NCI-H345 (cell line): ENCODE results near the gene CNTRL.
A peak's percentile ranks its signal among the peaks of the same experiment; 100 is the strongest.

Source experiments
- DNase-seq: peaks from one replicate; lab custom pipeline; 2025; lab: John Stamatoyannopoulos, UW

Gene CNTRL

DNA sequence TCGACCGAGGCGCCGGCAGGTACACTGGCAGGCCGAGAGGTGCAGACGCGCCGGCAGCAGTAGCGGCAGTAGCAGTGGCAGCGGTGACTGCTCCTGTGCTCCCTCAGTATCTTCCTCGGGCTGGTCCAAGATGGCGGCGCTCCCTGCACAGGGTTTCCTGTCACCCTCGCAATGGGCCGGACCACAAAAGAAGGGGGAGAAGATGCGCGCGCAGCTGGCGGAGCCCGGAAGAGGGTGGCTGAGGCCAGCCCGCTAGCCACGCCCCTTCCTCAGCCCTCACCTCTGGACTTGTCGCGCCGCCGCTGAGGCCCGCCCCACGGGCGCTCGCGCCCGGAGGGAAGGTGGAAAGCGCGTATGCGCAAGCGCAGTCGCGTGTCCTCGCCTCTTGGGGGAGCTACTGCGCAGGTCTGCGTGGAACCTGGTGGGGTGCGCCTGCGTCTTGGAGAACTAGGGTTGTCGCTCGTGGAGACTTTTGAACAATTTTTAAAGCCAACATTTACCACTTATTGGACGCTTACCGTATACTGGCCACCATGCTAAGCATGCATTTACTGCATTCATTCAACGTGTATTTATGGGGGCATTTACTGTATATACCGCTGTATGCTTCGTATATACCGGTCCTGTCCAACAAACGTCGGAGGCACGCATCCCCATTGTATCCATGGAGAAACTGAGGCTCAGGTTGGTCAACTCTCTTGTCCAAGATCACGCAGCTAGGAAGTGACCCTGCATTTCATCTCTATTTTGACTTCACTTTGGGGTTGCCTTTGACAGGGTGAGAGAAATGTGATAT, 127.2 kb downstream of the CNTRL start, which contains the start of gene RAB14:
Gene RAB14 (minus strand): TSS at position 132 of the 796 bp plus-strand sequence. CDS start 8,457 bp downstream, outside the sequence.
- peak; percentile 99 for DNase-seq

DNA sequence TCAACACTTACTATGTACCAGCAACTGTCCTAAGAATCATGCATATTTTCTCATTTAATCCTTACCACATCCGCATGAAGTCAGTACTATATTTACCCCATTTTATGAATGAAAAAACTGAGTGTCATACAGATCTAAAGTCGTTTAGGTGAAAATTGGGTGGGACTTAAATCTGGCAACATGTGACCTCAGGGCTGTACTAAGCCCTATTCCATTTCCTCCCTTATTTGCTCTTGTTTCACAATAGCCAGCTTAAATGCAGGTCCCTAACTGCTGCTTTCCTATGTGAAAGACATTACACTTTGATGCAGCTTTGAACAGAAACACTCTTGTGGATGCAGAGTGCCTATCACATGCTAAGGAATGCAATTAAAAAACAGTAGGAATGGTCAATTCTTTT, 129.4 kb downstream of the CNTRL start:
- no peak for DNase-seq

DNA sequence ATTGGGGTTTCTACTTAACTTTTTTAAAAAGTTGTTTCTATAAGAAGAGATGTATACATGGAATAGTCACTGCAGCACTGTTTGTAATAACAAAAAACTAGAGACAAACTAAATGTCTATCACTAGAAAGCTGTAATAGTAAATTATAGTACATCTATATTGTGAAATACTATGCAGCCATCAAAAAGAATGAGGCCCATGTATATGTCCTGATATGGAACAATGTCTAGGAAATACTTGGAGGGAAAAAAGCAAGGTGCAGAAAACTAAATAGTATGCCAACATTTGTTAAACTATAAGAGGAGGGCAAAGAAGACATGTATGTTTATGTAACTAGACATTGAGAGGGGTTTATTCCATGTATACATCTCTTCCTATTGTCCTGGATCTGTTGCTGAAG, 129.9 kb downstream of the CNTRL start:
- no peak for DNase-seq

DNA sequence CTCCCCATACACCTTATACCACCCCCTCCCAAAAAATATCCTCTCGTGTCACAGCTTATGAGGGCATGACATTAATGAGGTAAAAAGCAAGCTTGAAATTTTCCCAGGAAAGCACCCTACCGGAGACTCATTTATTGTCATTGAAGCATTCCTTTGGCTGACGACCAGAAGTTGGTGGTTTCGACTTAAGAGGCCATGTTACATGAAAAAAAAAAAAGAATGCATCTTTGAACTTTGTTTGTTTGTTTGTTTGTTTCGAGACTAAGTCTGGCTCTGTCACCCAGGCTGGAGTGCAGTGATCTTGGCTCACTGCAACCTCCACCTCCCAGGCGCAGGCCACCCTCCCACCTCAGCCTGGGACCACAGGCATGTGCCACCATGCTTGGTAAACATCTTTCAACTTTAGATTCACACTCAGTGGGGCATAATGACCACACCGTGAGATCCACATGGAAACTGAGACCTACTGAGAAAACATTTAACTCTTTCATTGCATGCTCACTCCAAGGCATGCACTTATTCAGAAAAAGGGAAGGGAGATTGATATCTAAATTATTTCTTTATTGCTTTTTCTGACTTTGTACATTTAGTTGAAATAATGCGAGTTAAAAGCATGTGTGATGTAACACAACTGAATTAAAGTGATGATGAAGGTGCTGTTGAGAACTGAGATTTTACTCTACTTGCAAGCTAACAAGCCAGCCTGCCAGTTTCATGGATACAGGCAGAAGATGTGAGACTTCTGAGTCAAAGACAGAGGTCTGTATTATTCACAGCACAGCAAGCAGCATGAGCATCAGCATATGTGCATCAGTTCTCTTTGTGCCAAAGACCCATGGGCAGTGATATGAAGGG, 132.0 kb downstream of the CNTRL start:
- DNase-seq: no peak

DNA sequence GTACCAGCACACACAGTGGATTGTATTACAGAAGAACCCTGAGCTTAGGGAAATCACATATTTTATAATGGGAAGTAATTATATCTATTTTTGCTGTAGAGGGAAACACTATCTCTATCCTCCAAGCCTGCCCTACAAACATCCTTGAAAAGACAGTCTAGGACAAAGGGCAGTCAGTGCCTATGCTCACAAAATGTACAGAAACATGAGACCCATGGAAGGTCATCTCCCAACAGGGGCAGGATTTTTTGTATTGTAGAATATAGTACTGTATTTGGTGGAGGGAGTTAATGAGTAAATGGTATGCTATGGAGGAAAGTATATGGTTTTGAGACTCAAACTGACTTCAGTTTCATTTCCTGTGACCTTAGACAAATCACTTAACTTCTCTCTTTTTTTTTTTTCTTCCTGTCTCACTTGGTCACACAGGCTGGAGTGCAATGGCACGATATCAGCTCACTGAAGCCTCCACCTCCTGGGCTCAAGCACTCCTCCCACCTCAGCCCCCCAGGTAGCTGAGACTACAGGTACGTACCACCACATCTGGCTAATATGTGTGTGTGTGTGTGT, 132.7 kb downstream of the CNTRL start:
- no peak for DNase-seq

DNA sequence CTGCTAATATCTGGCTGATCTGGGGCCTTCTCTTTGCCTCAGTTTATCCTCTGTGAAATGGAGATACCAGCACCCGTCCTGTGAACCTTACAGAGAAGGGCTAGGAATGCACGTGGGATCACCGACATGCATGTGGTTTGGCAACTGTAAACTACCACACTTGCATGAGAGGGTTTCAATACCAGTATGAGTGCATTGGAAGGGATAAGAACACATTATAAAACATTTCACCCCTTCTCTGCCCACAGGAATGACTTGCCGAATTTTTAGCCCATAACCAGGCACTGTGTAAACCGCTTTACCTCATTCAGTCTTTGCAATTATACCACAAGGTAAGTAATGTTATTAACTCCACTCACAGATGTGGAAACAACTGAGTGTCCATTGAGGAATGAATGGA, 135.8 kb downstream of the CNTRL start:
- DNase-seq: no peak

DNA sequence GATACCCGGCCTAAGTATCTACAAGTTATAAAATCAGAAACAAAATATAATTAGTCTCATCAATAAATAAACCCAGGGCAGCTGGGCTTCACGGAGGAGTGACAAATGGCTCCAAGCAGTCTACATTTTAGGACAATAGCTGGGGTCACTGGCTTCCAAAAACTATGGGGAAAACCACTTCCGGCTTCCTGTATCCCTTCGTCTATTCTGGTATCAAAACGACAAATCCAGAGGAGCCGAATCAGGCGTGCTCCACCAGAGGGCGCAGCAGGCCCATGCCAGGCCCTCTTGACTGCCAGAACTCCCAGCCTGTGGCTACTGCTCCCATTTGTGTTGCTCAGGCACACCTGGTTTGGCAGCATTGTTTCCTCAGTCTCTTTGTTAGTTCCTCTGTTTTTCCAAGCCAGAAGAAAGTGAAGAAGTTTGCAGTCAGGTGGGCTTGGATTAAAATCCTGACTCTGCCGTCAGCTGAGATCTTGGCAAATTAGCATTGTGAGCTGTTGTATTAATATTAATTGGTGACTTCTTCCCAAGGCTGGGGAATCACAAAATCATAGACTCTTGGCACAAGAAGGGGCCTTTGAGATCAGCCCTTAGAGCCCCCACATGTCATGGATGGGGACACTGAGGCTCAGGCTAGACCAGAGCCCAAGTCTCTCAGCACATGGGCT, 138.5 kb downstream of the CNTRL start:
- DNase-seq: peak; percentile 87

DNA sequence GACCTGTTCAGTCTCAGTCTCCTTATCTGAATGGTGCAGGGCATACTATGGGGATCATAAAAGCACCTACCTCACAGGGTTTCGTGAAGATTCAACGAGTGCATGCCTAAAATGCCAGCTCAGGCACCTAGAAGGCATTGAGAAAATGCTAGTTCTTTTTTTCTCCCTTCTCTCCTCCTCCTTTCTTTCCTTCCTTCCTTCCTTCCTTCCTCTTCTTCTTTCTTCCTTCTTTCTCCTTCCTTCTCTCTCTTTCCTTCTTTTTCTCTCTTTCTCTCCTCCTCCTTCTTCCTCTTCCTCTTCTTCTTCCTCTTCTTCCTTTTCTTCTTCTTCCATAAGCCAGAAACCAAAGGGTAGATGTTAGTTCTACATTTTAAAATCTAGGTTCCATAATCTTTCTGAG, 139.2 kb downstream of the CNTRL start:
- no peak for DNase-seq

DNA sequence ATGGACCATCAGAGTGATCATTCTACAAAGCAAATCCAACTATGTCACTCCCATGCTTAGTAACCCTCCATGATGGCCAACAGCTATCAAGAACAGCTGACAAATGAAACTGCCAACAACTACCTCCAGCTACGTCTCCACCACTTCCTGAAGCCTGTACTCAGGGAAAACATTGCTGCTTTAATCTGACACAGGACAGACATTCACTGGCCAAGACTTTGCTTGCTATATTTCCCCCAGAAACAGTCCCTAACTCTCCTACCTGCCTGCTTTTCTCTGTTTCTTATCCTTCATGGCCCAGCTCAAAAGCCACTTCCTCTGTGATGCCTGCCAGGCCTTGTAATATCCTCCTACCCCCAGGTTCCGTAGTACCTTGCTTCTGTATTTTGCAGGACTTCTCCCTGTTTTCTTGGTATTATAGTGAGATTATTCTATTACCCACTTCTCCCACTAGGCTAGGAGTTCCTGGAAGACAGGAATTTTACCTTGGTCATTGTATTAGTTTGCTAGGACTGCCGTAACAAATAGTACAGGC, 141.6 kb downstream of the CNTRL start:
- no peak for DNase-seq

DNA sequence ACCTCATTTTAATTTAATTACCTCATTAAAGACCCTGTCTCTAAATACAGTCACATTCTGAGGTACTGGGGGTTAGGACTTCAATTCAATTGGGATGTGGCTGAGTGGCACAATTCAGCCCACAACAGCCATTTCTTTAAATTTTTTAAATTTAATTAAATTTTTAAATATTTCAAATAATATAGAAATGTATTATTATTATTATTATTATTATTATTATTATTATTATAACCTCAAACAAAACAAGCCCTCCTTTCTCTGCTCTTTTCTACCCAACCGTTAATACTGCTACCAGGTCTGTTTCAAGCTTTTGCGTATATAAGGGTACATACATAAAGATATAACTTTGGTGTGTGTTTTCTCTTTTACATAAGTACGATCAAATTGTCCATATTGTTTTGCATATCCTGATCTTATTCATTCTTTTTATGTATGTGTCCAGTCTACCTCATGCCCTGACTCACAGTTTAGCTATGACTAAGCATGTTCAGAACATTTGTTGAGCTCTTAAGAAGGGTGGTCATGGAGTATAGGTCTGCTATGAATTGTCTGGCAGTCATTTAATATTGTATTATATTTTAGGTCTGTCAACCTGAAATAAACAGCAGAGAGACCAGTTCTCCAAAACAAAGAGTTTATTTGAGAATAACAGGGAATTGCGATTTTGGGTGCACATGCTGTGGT, 143.0 kb downstream of the CNTRL start:
- DNase-seq: no peak

DNA sequence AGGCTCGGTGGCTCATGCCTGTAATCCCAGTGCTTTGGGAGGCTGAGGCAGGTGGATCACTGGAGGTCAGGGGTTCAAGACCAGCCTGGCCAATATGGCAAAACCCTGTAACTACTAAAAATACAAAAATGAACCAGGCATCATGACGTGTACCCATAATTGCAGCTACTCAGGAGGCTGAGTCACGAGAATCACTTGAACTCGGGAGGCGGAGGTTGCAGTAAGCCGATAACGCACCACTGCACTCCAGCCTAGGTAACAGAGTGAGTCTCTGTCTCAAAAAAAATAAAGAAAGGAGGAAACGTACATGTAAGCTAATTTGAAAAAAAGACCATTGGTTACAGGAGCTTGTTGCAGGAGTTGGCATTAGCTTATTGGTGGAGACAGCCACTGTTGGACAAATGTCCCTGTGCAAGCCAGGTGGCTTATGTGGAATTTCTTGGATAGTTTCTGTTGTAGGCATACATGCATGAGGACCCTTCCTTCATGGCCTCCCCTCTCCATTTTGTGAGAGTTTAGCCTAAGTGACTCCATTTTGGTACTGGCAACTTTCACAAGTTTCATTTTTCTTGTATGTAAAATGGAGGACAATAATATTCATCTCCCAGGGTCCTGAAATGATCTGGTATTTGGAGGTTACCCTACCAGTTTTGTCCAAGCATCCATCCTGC, 143.7 kb downstream of the CNTRL start:
- no peak for DNase-seq

DNA sequence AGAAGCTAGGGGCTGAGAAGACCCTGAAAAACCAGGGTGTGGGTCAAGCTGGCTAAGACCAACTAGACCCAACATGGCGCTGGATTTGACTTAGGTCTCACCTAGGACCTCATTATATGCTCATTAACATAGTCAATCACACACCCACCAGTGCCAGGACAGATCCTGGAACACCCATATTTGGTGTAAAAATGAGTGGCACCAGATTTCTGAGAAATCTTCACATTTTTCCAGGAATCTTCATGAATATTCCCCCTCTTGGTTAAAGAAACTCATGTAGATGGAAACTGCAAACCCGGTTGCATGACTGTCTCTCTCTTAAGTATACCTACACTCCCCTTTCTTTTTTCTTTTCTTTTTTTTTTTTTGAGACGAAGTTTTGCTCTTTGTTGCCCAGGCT, 144.8 kb downstream of the CNTRL start:
- DNase-seq: no peak

DNA sequence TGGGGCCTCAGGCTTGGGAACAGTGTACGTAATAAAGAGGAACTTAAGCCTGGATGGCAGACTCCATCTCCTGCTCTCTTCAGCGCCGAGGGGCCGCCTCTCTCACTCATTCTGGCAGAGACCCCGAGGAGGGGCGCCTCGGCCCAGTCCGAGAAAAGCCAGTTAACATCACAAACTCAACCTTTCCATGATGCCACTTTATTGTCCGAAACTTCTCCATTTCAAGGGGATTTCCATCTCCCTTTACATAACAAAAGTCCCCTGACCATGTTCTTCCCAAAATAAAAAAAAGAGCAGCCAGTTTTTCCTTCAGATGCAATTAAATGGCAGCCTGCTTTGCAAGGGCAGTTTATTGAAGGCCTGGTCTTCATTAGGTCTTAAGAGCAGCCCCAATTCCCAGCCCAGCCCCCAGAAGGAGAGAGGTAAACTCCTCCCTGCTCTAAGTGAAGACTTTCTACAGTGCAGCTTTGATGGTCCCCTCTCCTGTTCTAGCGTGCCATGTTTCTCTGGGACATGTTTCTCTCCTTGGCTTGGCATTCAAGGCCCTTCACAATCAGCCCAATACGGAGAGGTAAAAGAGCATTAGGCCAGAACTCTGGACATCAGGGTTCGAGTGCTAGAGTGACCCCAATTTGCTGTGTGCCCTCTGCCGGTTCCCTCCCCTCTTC, 146.4 kb downstream of the CNTRL start:
- no peak for DNase-seq

DNA sequence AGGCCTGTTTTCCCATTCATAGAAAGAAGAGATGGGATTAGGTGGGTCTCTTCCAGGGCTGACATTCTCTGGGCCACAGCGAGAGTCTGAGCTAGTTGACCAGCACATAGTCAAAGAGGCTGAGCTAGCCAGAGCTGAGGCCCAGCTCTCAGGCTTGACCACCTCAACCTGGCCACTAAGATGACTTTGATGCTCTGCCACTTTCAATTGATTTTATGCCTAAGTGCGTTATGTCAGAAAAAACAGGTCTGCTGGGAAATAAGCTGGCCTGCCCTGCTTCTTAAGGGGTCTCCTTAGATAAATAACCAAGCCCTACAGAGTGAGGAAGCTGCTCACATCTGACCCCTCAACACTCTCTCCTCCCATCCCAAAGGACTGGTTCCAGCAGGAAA, 146.9 kb downstream of the CNTRL start:
- no peak for DNase-seq

DNA sequence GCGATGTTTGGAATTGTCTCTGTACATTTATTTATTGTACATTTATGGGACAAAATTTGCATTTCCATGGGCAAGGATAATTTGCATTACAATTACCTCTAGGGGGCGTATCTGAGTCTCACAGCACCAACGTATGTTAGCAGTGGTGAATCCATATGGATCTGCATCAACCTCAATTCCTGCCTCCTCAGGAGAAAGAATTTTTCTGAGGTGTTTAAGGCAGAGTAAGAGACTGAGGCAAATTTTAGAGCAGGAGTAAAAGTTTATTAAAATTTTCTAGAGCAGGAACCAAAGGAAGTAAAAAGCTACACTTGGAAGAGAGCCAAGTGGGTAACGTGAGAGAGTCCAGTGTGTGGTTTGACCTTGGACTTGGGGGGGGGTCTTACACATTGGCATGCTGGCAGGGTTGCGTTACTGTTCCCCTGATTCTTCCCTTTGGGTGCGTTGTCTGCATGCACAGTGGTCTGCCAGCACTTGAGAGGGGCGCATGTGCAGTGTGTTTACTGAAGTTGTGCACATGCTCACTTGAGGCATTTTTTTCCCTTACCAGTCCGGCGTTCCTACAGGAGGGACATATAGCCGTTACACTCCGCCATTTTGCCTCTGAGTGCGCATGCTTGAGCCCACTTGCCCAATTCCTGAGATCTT, 147.9 kb downstream of the CNTRL start:
- DNase-seq: no peak

DNA sequence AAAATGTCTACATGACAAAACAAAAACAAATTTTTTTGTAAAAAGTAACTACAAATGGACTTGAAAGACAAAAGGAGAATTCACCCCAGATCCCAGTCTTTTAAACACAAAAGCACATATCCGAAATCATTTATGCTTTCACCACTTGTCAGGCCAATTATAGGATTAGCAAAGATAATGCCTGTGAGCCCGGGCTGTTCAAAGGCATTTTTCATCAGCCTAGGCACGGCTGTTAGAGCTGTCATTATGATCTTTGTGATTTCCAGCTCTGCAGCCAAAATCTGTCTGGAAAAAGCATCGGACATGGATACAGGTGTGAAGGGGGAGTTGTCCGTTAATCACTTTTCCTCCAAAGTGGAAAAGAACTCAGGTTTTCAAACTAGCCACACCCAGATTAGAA, 150.5 kb downstream of the CNTRL start:
- DNase-seq: no peak

DNA sequence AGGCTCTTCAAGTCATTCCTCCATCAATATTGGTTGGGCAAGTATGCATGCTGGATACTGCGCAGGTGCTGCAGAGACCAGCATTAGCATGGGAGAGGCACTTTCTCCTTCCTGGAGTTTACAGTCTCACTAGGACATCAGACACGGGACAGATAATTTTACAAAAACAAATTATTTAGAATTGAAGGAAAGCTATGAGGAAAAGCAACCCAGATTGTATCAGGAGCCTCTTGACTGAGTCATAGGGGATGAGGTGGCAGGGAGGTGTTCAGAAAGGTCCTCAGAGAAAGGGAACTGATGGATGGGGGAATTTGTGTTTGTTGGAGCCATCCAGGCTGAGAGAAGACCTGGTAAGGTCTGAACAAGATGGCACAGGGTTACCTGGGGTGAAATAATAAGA, 151.4 kb downstream of the CNTRL start:
- no peak for DNase-seq
